Ramos (cell line): Measurements from ENCODE around the gene BTN3A1.

Experiments used
- in situ Hi-C: fragments of 300-500 bp; cut with MboI; formaldehyde crosslinking; loops from one replicate; pipeline ENCODE4 v1.14.3; 2022; ENCODE audit warnings: low sequenced_read_pairs; ENCODE audit not compliant: unreplicated experiment

Gene BTN3A1

DNA sequence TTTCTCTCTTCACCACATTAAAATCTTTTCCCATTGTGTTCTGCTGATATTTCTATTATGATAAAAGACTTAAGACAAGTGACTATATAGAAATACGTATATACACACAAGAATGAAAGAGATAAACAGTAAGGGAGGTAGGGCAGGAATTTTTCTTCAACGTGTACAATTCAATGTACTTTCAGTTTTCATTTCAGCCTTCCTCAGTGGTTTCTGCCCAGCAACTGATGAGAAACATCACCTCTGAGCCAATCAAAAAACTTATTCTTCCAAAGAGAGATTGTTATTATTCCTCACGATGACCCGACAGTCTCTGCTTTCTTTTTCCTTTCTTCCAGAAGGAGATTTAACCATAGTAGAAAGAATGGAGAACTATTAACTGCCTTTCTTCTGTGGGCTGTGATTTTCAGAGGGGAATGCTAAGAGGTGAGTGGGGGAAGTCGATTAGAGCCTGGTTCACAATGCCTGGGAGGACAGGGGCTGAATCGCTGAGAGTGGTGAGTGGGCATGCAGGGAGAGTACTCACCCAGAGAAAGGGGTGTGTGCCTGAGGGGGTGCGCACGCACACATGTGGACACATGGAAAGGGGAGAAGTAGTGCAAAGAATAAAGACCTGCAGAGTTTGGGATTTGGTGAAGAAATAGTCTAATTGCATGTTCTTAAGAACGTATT, at the start of gene BTN3A1:
BTN3A1 (plus strand) TSS at position 289 of the 672 bp plus-strand sequence. CDS start 3,289 bp downstream, outside the sequence.
- in situ Hi-C loops = no loop called here

DNA sequence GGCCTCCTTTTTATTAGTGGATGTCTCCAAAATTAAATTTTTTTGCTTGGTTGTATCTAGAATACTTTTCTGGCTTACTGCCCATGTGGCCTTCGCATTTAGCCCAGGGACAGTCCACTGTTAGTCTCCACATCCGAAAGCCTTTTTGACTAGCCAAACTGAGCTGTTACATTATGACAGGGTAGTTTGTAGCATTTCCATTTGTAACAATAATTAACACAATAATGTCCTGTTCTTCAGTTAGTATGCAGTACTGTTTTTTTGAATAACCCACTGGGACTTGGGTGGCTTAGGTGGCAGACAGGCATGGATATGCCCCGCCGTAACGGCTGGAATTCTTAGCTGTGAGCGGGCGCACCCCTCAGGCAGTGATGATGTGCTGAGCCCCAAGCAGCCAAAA, 49.8 kb upstream of the BTN3A1 start:
- in situ Hi-C loops = loop anchor here (25.0 kb wide), 1 partner anchor 785 kb away; a partner anchor contains a TSS

DNA sequence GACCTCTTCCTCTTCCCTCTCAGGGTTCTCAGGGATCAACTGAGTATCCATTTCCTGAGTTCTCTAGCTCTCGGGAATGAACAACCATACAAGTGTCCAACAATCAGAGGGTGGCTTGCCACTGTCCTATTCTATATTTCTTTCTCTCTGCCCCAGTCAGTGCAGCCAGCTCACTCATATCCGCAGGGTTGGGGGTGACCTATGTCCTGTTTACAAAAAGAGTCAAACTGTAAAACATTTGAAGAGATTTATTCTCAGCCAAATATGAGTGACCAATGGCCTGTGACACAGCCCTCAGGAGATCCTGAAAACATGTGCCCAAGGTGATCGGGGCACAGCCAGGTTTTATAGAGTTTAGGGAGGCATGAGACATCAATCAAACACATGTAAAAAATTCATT, 47.9 kb upstream of the BTN3A1 start:
- in situ Hi-C loops = loop anchor here (25.0 kb wide), 1 partner anchor 783 kb away; a partner anchor contains a TSS

DNA sequence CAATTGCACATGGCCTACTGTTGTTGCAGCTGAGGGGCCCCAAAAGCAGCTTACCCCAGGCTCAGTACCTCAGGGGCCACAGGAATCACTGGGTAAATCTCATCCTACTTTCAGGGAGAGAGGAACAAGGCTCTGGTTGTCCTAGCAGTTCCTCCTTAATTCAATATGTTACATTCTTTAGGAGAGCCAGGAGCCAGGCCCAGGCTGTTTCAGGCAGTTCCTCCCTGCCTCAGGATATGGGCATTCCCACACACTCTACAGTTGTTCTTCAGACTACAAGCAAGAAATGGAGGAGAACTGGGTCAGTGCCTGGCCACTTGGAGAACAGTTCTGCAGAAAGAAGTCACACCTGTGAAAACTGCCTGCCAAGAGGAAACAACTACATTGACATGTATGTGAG, 46.7 kb upstream of the BTN3A1 start:
- in situ Hi-C loops = loop anchor here (25.0 kb wide), 1 partner anchor 782 kb away; a partner anchor contains a TSS

GRCh38 chr6:26357543-26357942, 44.5 kb upstream of the BTN3A1 start:
- in situ Hi-C loops = loop anchor here (25.0 kb wide), 1 partner anchor 780 kb away; a partner anchor contains a TSS

- in situ Hi-C loops = loop anchor here (25.0 kb wide), 1 partner anchor 779 kb away; a partner anchor contains a TSS
These were observed 43.5 kb upstream of the BTN3A1 start for GRCh38 chr6:26358511-26358981.

DNA sequence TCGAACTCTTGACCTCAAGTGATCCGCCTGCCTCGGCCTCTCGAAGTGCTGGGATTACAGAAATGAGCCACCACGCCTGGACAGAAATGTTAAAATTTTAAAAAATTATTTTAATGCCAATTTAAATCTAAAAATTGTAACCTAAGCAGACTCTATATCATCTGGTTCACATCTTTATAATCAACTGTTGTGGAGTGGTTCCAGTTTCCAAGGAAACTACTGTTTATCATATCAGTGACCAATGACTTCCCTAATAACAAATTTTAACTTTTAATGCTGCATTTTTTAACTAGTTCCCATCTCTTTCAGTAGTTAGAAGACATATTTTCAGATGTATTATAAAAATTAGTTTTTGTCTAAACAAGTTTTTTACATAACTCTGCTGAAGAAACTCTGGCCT, 42.3 kb upstream of the BTN3A1 start:
- in situ Hi-C loops = loop anchor here (25.0 kb wide), 1 partner anchor 778 kb away; a partner anchor contains a TSS

GRCh38 chr6:26360451-26361416, 41.3 kb upstream of the BTN3A1 start:
- in situ Hi-C loops = loop anchor here (25.0 kb wide), 1 partner anchor 777 kb away; a partner anchor contains a TSS

DNA sequence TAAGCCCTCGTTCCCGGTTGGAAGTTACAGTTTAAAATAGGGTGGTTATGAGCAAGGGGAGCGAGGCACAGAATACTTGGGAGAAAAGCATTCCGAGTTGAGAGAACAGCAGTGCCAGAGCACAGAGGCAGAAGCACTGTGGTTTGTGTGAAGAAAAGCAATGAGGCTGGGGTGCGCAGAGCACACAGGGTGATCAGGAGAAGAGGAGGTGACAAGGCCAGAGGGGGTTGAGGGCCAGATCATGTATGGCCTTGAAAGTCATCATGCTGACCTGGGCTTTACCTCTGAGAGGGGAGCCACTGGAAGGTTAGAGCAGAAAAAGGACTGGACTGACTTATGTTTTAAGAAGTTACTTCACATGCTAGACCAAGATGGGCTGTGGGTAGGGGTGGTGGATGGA, 40.5 kb upstream of the BTN3A1 start:
- in situ Hi-C loops = loop anchor here (25.0 kb wide), 1 partner anchor 776 kb away; a partner anchor contains a TSS

DNA sequence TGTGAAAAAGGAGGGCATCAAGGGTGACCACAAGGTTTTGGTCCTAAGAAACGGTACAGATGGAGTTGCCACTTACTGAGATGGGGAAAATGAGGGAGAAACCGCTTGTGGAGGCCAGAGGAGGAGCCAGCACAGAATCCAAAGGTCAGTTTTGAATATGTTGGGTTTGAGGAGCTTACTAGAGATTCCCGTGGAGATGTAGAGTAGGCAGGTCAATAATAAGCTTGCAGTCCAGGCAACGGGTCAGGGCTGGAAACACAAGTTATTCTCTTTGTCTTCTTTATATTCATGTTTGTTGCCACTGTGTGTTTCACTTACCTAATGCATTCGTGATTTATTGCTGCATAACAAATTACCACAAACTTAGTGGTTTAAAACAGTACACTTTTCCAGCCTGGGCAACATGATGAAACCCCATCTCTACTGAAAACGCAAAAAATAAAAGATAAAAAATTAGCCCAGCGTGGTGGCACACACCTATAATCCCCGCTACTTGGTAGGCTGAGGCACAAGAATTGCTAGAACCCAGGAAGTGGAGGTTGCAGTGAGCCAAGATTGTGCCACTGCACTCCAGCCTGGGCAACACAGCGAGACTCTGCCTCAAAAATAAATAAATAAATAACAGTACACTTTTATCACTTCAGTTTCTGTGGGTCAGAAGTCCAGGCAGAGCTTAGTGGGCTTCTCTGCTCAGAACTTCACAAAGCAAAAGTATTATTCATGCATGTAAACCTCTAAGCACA, 39.8 kb upstream of the BTN3A1 start:
- in situ Hi-C loops = loop anchor here (25.0 kb wide), 1 partner anchor 775 kb away; a partner anchor contains a TSS

DNA sequence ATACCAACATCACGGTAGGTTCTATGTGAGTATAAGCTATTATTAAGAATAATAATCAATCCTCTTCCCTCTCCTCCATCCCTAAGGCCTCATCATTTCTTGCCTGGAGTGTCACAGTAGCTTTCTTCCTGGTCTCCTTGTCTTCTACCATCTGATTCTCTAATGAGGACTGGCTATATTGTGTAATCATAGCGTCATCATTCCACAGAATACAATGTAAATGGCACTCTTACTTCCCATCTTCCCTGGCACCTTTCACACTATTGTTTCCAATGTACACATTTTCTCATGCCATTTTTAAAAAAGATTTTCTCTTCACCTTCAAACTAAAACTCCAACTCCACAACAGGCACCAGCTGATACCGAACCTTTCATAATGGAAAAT, 39.2 kb upstream of the BTN3A1 start:
- in situ Hi-C loops = loop anchor here (25.0 kb wide), 1 partner anchor 774 kb away; a partner anchor contains a TSS

DNA sequence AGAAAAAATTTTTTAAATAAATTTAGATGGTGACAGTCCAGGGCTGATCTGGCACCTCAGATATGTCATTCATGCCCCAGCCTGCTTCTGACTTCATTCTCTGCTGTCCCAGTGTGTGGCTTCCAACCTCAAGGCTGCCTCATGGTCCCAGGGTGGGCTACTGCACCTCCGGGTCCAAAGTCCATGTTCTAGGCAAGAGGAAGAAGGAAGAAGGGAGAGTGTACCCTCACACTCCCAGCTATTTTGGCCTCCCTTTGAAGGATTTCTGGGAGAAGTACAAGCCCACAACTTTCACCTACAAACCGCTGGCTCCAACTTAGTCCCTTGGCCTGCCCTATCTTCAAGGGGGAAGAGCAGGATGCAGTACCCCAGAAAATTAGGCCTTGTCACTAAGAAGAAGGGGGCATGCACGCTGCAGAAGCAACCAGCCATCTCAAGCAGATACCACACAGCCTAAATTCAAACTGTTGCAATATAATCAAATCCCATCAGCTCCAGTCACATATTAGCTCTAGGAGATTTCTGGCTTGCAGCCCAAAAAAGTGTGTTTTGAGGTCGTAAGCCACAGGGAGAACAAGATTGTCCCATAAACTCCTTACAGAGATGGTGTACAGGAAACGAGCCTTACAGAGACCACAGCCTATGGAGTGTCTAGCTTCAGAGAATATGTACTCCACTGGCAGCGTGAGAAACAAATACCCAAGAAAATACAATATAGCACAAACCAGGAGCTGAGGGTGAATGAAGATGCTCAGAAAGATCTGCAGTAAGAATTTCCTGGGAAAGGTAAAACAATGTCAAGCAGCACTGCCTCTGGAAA, 38.0 kb upstream of the BTN3A1 start:
- in situ Hi-C loops = loop anchor here (25.0 kb wide), 1 partner anchor 773 kb away; a partner anchor contains a TSS

DNA sequence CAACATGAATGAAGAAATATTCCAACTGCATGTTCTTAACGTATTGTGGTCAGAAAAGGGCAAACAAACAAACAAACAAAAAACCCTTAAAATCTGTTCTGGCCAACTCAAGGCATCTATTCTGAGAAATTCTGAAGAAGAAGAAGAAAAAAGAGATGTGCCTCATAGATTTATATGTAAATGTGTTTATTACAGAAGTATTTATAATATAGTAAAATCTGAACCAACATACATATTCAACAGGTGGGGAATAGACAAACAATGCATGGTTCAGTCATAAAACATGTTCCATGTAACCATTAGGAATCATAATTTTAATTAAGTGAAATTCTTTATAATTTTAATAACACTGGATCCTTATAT, 36.5 kb upstream of the BTN3A1 start:
- in situ Hi-C loops = loop anchor here (25.0 kb wide), 1 partner anchor 772 kb away; a partner anchor contains a TSS

DNA sequence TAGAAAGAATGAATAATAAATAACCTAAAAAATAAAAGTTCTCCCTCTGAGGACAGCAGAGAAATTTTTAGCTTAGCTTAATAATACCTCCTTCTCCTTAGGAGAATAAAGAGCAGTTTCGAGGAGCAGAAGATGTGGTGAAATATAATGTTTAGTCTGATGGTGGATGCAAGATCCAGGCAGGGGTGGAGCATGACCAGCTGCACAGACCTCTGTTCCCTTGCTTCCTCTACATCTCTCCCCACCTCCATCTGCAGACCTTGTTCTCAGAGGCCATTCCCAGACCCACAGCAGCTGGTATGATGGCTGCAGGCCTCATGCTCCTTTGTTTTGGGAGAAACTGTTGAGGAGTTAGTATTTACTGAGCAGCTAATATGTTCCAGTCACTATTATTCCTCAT, 35.6 kb upstream of the BTN3A1 start:
- in situ Hi-C loops = loop anchor here (25.0 kb wide), 1 partner anchor 771 kb away; a partner anchor contains a TSS

GRCh38 chr6:26367114-26367513, 35.0 kb upstream of the BTN3A1 start:
- in situ Hi-C loops = loop anchor here (25.0 kb wide), 1 partner anchor 770 kb away; a partner anchor contains a TSS

DNA sequence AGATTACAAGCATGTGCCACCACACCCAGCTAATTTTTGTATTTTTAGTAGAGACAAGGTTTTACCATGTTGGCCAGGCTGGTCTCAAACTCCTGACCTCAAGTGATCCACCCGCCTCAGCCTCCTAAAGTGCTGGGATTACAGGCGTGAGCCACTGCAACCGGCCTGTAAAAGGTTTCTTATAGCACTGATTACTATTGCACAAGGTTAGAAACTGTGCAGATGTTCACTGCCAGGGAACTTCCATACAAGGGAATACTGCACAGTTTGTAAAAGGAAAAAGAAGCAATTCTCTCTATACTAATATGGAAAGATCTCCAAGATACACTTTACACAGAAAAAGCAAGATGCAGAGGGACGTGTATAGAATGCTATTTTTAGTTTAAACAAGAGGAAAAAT, 30.3 kb upstream of the BTN3A1 start:
- in situ Hi-C loops = loop anchor here (25.0 kb wide), 1 partner anchor 765 kb away; a partner anchor contains a TSS

DNA sequence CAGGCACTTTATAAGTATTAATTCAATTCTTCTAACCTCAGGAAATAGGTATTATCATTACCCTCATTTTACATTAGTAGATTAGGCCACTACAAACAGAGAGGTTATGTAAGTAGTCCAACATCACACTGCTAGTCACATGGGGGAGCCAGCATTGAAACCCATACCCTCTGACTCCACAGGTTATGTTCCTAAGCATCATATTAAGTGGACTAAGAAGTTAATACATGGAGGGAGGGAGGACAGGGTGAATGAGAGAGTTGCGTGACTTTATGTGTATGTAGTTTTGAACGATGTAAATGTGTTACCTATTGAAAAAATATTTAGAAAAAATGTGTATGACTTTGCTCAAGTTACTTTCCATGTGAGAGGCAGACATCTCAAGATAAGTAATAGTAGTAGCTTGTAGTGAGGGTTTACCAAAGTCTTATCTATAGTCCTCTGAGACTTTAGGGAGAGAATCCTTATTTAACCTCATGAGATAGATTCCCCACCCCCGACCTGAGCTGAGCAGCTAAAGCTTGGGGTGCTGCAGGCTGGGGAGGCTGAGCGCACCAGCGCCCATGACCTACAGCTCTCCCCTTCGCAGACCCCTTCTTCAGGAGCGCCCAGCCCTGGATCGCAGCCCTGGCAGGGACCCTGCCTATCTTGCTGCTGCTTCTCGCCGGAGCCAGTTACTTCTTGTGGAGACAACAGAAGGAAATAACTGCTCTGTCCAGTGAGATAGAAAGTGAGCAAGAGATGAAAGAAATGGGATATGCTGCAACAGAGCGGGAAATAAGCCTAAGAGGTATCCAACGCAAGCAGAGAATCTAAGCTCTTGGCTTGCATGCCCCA, 29.5 kb upstream of the BTN3A1 start:
- in situ Hi-C loops = loop anchor here (25.0 kb wide), 1 partner anchor 765 kb away; a partner anchor contains a TSS

DNA sequence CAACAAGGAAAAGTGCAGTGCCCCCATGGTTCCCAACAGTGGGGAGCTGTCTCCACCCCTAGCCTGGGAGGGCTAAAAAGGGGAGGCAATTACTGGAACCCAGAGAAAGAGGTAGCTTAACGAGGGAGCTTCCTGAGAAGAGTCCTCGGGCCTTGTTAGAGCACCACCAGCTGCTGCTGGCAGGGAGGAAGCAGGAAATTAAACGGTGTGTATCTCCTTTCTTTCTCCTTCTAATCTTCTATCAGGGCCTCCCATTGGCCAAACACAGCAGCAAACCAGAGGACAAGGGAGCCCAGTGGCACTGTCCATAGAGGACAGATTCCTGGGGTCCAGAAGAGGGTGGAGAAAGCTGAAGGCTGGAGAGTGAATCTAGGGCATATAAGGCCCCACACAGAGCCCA, 26.8 kb upstream of the BTN3A1 start:
- in situ Hi-C loops = no loop called here
